IPS-20b (cell line): Measurements from ENCODE around the gene EMSY.
A peak's percentile ranks its signal among the peaks of the same experiment; 100 is the strongest.

Experiments used
- H3K27ac ChIP-seq: one replicate; pipeline ENCODE4 v1.5.1; 2013; ENCODE audit warnings: low read length
- H3K27me3 ChIP-seq: 2 replicates; pipeline ENCODE4 v1.6.1; 2013; ENCODE audit warnings: mild to moderate bottlenecking, low read length, inconsistent platforms; ENCODE audit not compliant: insufficient read depth
- H3K36me3 ChIP-seq: 2 replicates; pipeline ENCODE4 v1.6.1; 2013; ENCODE audit warnings: low read depth, mild to moderate bottlenecking, inconsistent platforms, low read length, moderate library complexity; ENCODE audit not compliant: insufficient read depth
- H3K4me1 ChIP-seq: 2 replicates; pipeline ENCODE4 v1.6.1; 2013; ENCODE audit warnings: mild to moderate bottlenecking, control low read depth, inconsistent platforms, low read length, moderate library complexity; ENCODE audit not compliant: insufficient read depth
- H3K4me3 ChIP-seq: 2 replicates; pipeline ENCODE4 v1.5.1; 2013; ENCODE audit warnings: mild to moderate bottlenecking, low read length, inconsistent platforms
- H3K9ac ChIP-seq: 2 replicates; pipeline ENCODE4 v1.6.1; 2013; ENCODE audit warnings: low read depth, mild to moderate bottlenecking, inconsistent platforms, low read length, moderate library complexity
- H3K9me3 ChIP-seq: 2 replicates; pipeline ENCODE4 v1.6.1; 2013; ENCODE audit warnings: mild to moderate bottlenecking, low read depth, low read length, inconsistent platforms; ENCODE audit not compliant: insufficient read depth

Gene EMSY

GRCh38 chr11:76501526-76502202, 56.8 kb downstream of the EMSY start:
- Histone ChIP-seq H3K9me3 (peaks cover 12% of the 10 kb centered on the region; the same call in 1 of the 2 replicates), H3K4me1 (no peaks in the 10 kb centered on the region), H3K27ac (no peak overlapping the region), H3K9ac (no peak overlapping the region), H3K36me3 (peaks cover 46% of the 10 kb centered on the region), H3K4me3 (no peak overlapping the region), H3K27me3 (no peaks in the 10 kb centered on the region)

GRCh38 chr11:76506833-76507232, 62.0 kb downstream of the EMSY start:
- H3K9ac ChIP-seq: no peak overlapping the region
- no peaks in the 10 kb centered on the region for H3K27me3 ChIP-seq
- H3K27ac ChIP-seq: no peak overlapping the region
- H3K4me1 ChIP-seq: peaks cover 9% of the 10 kb centered on the region; the same call in 1 of the 2 replicates
- H3K9me3 ChIP-seq: peaks cover 2% of the 10 kb centered on the region; the same call in 1 of the 2 replicates
- no peak overlapping the region for H3K4me3 ChIP-seq
- H3K36me3 ChIP-seq: peaks cover 12% of the 10 kb centered on the region; the same call in 1 of the 2 replicates

- no peak overlapping the region for H3K27ac ChIP-seq
- peaks cover 18% of the 10 kb centered on the region; the same call in 1 of the 2 replicates for H3K36me3 ChIP-seq
- H3K9ac ChIP-seq: no peak overlapping the region
- H3K4me1 ChIP-seq: peaks cover 12% of the 10 kb centered on the region; the same call in 1 of the 2 replicates
- H3K27me3 ChIP-seq: no peaks in the 10 kb centered on the region
- no peaks in the 10 kb centered on the region for H3K9me3 ChIP-seq
- H3K4me3 ChIP-seq: peak overlapping the region; percentile 50; the same call in 1 of the 2 replicates
Measured at GRCh38 chr11:76510060-76511047, 65.5 kb downstream of the EMSY start.

GRCh38 chr11:76512851-76513653, 68.2 kb downstream of the EMSY start:
- no peak overlapping the region for H3K27ac ChIP-seq
- H3K27me3 ChIP-seq: no peaks in the 10 kb centered on the region
- peaks cover 41% of the 10 kb centered on the region for H3K36me3 ChIP-seq
- no peaks in the 10 kb centered on the region for H3K9me3 ChIP-seq
- no peak overlapping the region for H3K4me3 ChIP-seq
- peaks cover 12% of the 10 kb centered on the region; the same call in 1 of the 2 replicates for H3K4me1 ChIP-seq
- H3K9ac ChIP-seq: no peak overlapping the region

DNA sequence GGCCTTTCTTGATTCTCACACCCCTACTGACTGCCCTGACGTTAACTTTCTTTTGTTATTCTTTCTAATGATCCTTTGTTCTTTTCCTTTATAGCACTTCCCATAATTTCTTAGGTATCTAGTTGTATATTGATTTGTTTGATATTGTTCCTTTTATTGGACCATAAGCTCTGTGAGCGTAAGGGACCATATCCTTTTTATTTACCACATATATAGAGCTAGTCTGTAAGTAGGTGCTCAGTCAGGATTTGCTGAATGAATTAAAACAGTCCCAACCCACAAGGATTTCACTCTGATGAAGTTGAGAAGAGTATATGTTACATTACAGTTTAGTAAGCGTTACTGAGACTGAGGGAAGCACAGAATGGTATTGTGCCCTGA, 68.8 kb downstream of the EMSY start:
- H3K9me3 ChIP-seq: no peaks in the 10 kb centered on the region
- H3K27me3 ChIP-seq: no peaks in the 10 kb centered on the region
- no peak overlapping the region for H3K9ac ChIP-seq
- no peak overlapping the region for H3K27ac ChIP-seq
- peaks cover 12% of the 10 kb centered on the region; the same call in 1 of the 2 replicates for H3K4me1 ChIP-seq
- peaks cover 42% of the 10 kb centered on the region for H3K36me3 ChIP-seq
- H3K4me3 ChIP-seq: no peak overlapping the region

- Histone ChIP-seq H3K4me1 (peaks cover 7% of the 10 kb centered on the region; the same call in 1 of the 2 replicates), H3K4me3 (no peak overlapping the region), H3K9ac (no peak overlapping the region), H3K36me3 (peaks cover 53% of the 10 kb centered on the region), H3K27ac (no peak overlapping the region), H3K27me3 (no peaks in the 10 kb centered on the region), H3K9me3 (no peaks in the 10 kb centered on the region)
Measured at GRCh38 chr11:76515494-76515893, 70.7 kb downstream of the EMSY start.

DNA sequence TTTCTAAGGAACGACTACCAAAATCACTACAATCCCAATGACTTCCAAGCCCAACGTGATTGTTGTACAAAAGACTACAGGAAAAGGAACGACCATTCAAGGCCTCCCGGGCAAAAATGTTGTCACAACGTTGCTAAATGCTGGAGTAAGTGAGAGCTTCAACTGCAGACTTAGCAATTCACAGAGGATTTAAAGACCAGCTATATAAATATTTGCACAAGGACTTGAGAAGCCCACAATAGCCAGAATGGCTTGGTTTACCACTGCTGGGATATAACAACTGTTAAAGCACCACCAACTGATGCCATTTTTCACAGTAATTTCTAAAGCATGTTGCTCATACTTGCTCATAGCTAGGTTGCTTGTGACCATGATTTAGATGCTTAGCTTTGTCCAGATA, 78.3 kb downstream of the EMSY start:
- Histone ChIP-seq H3K9me3 (no peaks in the 10 kb centered on the region; the same call in 1 of the 2 replicates), H3K4me1 (no peaks in the 10 kb centered on the region), H3K27me3 (no peaks in the 10 kb centered on the region), H3K9ac (no peak overlapping the region), H3K27ac (no peak overlapping the region), H3K36me3 (peaks cover 70% of the 10 kb centered on the region), H3K4me3 (no peak overlapping the region)

GRCh38 chr11:76523786-76524436, 79.1 kb downstream of the EMSY start:
- no peak overlapping the region for H3K4me3 ChIP-seq
- no peaks in the 10 kb centered on the region for H3K4me1 ChIP-seq
- peaks cover 75% of the 10 kb centered on the region for H3K36me3 ChIP-seq
- H3K27ac ChIP-seq: no peak overlapping the region
- H3K9ac ChIP-seq: no peak overlapping the region
- H3K9me3 ChIP-seq: no peaks in the 10 kb centered on the region; the same call in 1 of the 2 replicates
- no peaks in the 10 kb centered on the region for H3K27me3 ChIP-seq

GRCh38 chr11:76524461-76524860, 79.6 kb downstream of the EMSY start:
- Histone ChIP-seq H3K36me3 (peaks cover 77% of the 10 kb centered on the region), H3K9me3 (no peaks in the 10 kb centered on the region; the same call in 1 of the 2 replicates), H3K9ac (no peak overlapping the region), H3K27me3 (no peaks in the 10 kb centered on the region), H3K27ac (no peak overlapping the region), H3K4me1 (no peaks in the 10 kb centered on the region), H3K4me3 (no peak overlapping the region)

- Histone ChIP-seq H3K27me3 (no peaks in the 10 kb centered on the region), H3K36me3 (peaks cover 77% of the 10 kb centered on the region), H3K4me3 (no peak overlapping the region), H3K4me1 (no peaks in the 10 kb centered on the region), H3K27ac (no peak overlapping the region), H3K9me3 (no peaks in the 10 kb centered on the region; the same call in 1 of the 2 replicates), H3K9ac (no peak overlapping the region)
Measured at GRCh38 chr11:76524919-76525318, 80.1 kb downstream of the EMSY start.

- peaks cover 86% of the 10 kb centered on the region for H3K36me3 ChIP-seq
- no peaks in the 10 kb centered on the region; the same call in 1 of the 2 replicates for H3K9me3 ChIP-seq
- H3K4me1 ChIP-seq: no peaks in the 10 kb centered on the region
- no peak overlapping the region for H3K9ac ChIP-seq
- H3K27ac ChIP-seq: no peak overlapping the region
- H3K4me3 ChIP-seq: no peak overlapping the region
- no peaks in the 10 kb centered on the region for H3K27me3 ChIP-seq
Measured at GRCh38 chr11:76526878-76527277, 82.1 kb downstream of the EMSY start.
